ENCODE results near the gene RAPGEF5. TPM values are rescaled to one million over a fixed set of nuclear protein-coding genes. Genes with fewer than 3 reads are reported as not detected.

The RAPGEF5 gene
- total RNA-seq, 2 donors from 2014 or later = 66.5 to 70.8 TPM

DNA sequence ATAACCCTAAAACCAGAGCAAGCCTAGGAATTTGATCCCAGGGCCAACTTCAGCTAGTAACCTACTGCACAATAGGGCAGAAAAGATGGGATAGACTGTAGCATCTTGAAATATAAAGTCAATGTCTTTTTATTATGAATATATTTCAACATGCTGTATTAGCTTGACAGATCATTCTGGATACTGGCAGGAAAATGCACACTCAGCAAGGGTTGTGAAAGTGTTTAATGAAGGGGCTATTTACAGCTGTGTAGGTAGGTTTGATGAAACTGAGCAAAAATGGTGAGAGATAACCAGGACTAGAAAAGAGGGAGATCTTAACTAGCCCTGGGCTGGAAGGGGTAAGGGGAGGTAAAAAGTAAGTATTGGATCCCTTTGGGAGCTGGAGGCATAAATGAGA is 156.2 kb downstream of the RAPGEF5 start:
- H3K27me3 ChIP-seq (replicated peaks; ENCODE audit: insufficient read depth) = no peaks in the 10 kb centered on the region
- no peak for DNase-seq (ENCODE audit: low spot score)
- H3K27ac ChIP-seq = no peak overlapping the region
- ATAC-seq (ENCODE audit: insufficient number of reproducible peaks, low FRiP score, low read depth) = no peak
- no peaks in the 10 kb centered on the region for H3K9me3 ChIP-seq
- no peaks in the 10 kb centered on the region for H3K36me3 ChIP-seq
- TF ChIP-seq, protein P1, sequence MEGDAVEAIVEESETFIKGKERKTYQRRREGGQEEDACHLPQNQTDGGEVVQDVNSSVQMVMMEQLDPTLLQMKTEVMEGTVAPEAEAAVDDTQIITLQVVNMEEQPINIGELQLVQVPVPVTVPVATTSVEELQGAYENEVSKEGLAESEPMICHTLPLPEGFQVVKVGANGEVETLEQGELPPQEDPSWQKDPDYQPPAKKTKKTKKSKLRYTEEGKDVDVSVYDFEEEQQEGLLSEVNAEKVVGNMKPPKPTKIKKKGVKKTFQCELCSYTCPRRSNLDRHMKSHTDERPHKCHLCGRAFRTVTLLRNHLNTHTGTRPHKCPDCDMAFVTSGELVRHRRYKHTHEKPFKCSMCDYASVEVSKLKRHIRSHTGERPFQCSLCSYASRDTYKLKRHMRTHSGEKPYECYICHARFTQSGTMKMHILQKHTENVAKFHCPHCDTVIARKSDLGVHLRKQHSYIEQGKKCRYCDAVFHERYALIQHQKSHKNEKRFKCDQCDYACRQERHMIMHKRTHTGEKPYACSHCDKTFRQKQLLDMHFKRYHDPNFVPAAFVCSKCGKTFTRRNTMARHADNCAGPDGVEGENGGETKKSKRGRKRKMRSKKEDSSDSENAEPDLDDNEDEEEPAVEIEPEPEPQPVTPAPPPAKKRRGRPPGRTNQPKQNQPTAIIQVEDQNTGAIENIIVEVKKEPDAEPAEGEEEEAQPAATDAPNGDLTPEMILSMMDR (IDR thresholded peaks at IDR 0.05) = no peak
- no peak overlapping the region for H3K4me3 ChIP-seq
- H3K4me1 ChIP-seq (ENCODE audit: control insufficient read depth in 1 of 2, low read depth in 2 of 2) = peaks cover 12 to 40% of the 10 kb centered on the region in 2 donors

DNA sequence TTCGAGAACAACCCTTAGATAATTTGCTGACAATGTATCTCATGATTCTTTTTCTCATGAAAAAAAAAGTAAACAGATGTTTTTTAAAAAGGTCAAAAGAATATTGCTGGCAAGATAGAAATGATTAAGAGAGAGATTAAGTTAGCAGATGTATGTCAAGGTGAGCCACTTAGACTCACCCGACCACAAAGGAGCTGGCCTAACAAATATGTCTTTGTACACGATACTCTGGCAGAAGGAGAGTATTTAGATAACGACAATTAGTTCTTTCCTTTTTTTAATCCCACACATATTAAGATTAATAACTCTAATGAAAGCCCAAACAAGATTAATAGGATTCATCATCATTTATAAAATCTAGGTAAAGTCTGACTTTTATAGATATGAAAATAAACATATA is 156.7 kb downstream of the RAPGEF5 start:
- peaks cover 8 to 35% of the 10 kb centered on the region in 2 donors for H3K4me1 ChIP-seq (ENCODE audit: control insufficient read depth in 1 of 2, low read depth in 2 of 2)
- ATAC-seq (ENCODE audit: insufficient number of reproducible peaks, low FRiP score, low read depth) = no peak

DNA sequence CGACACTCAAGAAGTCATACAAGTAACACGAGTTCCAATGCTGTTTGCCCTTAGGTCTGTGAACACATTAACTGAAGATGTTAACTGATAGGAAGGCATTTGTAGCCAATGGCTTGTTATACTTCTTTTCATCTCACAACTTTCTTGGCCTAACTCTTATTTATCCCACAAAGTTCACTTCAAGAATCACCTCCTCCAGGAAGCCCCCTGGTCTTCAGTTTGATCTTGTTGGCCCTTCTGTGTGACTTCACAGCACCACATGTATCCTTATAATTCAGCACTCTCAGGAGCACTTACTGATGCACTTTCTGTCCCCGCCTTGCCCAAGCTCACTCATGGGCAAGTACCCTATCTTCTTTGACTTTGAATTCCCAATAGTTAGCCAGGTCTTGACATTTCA is 159.6 kb downstream of the RAPGEF5 start:
- DNase-seq (ENCODE audit: low spot score) = no peak
- ATAC-seq (ENCODE audit: insufficient number of reproducible peaks, low FRiP score, low read depth) = no peak
- TF ChIP-seq, protein P1 (IDR thresholded peaks at IDR 0.05) = no peak
- Histone ChIP-seq H3K36me3 (no peaks in the 10 kb centered on the region), H3K9me3 (no peaks in the 10 kb centered on the region), H3K4me1 (ENCODE audit: control insufficient read depth in 1 of 2, low read depth in 2 of 2) (peaks cover 3 to 23% of the 10 kb centered on the region in 2 donors), H3K27me3 (replicated peaks; ENCODE audit: insufficient read depth) (no peaks in the 10 kb centered on the region), H3K27ac (no peak overlapping the region), H3K4me3 (no peak overlapping the region)

More for the DNA sequence above, 156.7 kb downstream of the RAPGEF5 start:
- Histone ChIP-seq H3K9me3 (no peaks in the 10 kb centered on the region), H3K36me3 (no peaks in the 10 kb centered on the region), H3K4me3 (no peak overlapping the region), H3K27ac (no peak overlapping the region), H3K27me3 (replicated peaks; ENCODE audit: insufficient read depth) (no peaks in the 10 kb centered on the region)
- TF ChIP-seq, protein P1 (IDR thresholded peaks at IDR 0.05) = no peak
- no peak for DNase-seq (ENCODE audit: low spot score)

DNA sequence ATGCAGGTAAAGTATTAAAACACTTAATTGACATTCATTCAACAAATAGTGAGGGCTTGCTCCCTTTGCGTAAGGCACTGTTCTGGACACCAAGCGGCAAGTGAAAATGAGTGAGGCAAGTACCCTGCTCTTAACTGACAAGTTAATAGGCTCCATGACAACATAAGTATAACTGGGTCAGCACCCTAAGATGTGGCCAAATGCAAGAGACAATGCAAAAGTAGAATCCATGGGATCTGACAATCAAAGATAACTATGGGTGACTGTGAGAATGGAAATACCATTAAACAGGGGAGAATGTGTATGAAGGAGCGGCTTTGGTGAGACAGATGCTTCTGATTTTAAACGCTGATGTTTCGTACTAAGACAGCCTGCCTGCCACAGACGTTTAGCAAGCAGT is 160.5 kb downstream of the RAPGEF5 start:
- no peak overlapping the region for H3K4me3 ChIP-seq
- no peaks in the 10 kb centered on the region for H3K27me3 ChIP-seq (replicated peaks; ENCODE audit: insufficient read depth)
- H3K36me3 ChIP-seq = no peaks in the 10 kb centered on the region
- no peak overlapping the region for H3K27ac ChIP-seq
- H3K9me3 ChIP-seq = no peaks in the 10 kb centered on the region
- H3K4me1 ChIP-seq (ENCODE audit: control insufficient read depth in 1 of 2, low read depth in 2 of 2) = peaks cover 0 to 21% of the 10 kb centered on the region in 2 donors
- DNase-seq (ENCODE audit: low spot score) (no peak), ATAC-seq (ENCODE audit: insufficient number of reproducible peaks, low FRiP score, low read depth) (no peak)
- TF ChIP-seq, protein P1 (IDR thresholded peaks at IDR 0.05) = no peak

DNA sequence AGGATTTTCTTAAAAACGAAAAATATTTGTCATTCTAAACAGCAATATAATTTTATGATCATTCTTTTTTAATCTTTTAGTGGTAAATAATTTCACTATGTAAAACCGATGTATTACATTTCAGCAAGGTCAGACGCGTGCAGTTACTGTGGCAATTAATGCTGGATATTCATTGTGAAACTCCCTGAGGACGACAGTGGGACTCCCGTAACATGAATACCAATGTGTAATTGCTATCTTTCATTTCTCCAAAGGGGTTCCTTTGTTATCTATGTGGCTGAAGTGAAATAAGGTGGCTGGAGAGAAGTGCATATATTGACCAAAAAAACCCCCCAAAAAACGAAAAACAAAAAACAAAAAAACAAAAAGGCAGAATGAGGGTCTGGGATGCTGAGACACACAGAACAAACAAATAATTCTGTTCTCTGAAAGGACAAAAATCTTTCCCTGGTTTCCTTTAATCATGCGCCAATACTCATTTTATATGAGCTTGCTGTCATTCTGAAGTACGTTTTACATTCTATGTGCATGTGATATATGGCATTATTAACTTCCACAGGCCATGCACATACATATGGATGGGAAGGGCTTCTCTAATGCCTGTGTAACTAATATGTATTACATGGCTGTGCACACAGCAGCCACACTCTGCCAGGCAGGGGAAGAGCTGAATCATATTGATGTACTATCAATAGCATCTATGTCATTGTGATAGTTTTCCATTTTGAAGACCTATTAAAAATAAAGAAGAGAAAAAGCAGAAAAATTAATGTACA is 161.4 kb downstream of the RAPGEF5 start:
- ATAC-seq (ENCODE audit: insufficient number of reproducible peaks, low FRiP score, low read depth) = no peak
- Histone ChIP-seq H3K27me3 (replicated peaks; ENCODE audit: insufficient read depth) (no peaks in the 10 kb centered on the region), H3K4me3 (no peak overlapping the region), H3K27ac (no peak overlapping the region), H3K4me1 (ENCODE audit: control insufficient read depth in 1 of 2, low read depth in 2 of 2) (peaks cover 0 to 23% of the 10 kb centered on the region in 2 donors), H3K9me3 (no peaks in the 10 kb centered on the region), H3K36me3 (no peaks in the 10 kb centered on the region)
- DNase-seq (ENCODE audit: low spot score) = no peak
- TF ChIP-seq, protein P1 (IDR thresholded peaks at IDR 0.05) = no peak
